GM18867 (cell line): ENCODE measurements around the gene ZBTB43.
"Not testable (repeated sequence)": the region's sequence is repeated elsewhere in the genome, so short reads cannot be mapped to it uniquely, and the experiment has no call there.

ENCODE experiments used
- ATAC-seq: cut with Tn5 transposase; IDR thresholded peaks from one replicate; pipeline ENCODE4 v1.9.1; 2021; ENCODE audit warnings: mild to moderate bottlenecking, moderate library complexity; ENCODE audit not compliant: unreplicated experiment

Gene ZBTB43

DNA sequence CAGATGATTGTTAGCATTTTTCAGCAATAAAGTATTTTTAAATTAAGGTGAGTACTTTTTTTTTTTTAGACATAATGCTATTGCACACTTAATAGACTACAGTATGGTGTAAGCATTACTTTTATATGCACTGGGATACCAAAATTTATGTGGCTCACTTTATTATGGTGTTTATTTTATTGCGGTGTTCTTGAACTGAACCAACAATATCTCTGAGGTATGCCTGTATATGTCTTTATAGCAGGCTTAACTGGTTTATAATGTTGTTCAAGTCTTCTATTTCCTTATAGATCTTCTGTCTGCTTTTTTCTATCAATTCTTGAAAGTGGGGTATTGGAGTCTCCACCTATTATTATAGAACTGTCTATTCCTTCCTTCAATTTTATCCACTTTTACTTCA is 18.0 kb downstream of the ZBTB43 start:
- no peak for ATAC-seq

DNA sequence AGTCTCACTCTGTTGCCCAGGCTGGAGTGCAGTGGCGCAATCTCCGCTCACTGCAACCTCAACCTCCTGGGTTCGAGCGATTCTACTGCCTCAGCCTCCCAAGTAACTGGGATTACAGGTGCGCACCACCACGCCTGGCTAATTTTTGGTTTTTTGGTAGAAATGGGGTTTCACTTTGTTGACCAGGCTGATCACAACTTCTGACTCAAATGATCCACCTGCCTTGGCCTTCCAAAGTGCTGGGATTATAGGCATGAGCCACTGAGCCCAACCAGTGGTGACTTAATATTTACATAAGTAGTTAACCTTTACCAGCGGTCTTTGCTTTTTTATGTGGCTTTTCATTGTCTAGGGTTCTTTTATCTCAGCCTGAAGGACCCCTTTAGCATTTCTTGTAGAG is 19.2 kb downstream of the ZBTB43 start:
- ATAC-seq = not testable (repeated sequence)

- no peak for ATAC-seq
Measured at GRCh38 chr9:126827227-126827626, 22.4 kb downstream of the ZBTB43 start.

GRCh38 chr9:126829035-126829434 is 24.2 kb downstream of the ZBTB43 start:
- ATAC-seq = no peak

DNA sequence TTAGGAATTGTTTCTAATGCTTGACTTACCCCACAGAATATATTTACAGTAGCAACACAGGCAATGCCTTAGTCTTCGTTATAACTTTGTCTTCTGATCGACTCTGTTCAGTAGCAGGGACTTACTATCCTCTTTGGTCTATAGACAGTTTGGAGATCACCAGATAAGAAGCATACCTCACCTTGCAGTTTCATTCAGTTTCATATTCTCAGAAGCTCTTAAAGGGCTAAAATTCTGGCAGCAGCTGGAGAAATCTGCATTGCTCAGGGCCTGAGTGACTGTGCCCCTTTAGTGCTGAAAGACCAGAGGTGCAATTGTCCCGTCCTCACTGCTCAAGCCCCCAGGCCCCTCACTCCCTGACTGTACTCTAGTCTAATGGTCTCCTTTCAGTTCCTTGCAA is 26.0 kb downstream of the ZBTB43 start:
- no peak for ATAC-seq

DNA sequence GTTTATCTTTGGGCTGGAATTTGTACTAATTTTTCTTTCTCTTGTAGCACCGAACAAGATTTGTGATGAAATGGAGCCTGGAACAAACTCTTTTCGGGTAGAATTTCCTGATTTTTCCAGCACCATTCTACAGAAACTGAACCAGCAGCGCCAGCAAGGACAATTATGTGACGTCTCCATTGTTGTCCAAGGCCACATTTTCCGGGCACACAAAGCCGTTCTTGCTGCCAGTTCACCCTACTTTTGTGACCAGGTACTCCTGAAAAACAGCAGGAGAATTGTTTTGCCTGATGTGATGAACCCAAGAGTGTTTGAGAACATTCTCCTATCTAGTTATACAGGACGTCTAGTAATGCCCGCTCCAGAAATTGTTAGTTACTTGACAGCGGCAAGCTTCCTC is 27.6 kb downstream of the ZBTB43 start:
- ATAC-seq = no peak

- no peak for ATAC-seq
Measured at GRCh38 chr9:126833020-126833419, 28.2 kb downstream of the ZBTB43 start.

DNA sequence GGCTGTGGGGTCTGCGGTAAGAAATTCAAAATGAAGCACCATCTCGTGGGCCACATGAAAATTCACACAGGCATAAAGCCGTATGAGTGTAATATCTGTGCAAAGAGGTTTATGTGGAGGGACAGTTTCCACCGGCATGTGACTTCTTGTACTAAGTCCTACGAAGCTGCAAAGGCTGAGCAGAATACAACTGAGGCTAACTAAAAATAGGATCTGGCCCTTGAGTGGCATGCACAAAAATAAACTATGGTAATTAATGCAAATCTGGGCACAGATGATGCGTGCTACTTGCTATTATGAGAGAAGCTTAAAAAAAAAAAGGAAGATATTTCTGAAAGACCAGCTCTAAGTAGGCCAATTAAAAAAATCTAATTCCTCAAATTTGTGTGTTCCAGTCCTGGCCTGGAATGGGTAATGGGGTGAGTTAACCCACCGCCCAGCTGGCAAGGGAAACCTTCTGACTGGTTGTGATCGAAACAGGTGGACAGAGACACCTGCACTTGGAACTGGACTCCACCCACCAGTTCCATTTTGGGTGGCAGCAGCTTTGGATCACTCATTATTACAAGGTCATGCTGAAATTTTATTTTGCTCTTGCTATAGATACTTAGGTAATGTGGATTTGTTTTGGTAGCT is 29.0 kb downstream of the ZBTB43 start:
- ATAC-seq = no peak

DNA sequence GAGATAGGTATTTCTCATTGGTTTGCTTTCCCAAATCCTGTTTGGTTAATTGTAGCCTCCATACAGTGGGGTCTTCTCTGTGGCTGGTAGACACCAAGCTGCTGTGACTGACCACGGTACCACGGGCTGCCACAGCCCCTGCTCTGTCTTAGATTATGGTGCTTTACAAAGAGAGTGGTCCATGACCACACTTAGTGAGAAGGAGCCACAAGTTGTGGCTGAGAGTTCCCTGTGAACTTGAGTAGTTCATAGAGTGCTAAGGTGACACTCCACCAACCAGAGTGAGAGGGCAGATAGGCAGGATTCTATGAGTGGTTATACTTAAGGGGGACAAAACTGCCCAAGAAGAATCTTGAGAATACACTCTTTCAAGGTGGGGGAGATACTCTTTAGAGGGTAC is 29.8 kb downstream of the ZBTB43 start:
- ATAC-seq = no peak

- no peak for ATAC-seq
Measured at GRCh38 chr9:126836216-126836615, 31.4 kb downstream of the ZBTB43 start.

- ATAC-seq = peak; percentile 19
Measured at GRCh38 chr9:126838055-126838811, 33.4 kb downstream of the ZBTB43 start.

GRCh38 chr9:126838895-126839294 is 34.1 kb downstream of the ZBTB43 start:
- ATAC-seq = peak; percentile 42

DNA sequence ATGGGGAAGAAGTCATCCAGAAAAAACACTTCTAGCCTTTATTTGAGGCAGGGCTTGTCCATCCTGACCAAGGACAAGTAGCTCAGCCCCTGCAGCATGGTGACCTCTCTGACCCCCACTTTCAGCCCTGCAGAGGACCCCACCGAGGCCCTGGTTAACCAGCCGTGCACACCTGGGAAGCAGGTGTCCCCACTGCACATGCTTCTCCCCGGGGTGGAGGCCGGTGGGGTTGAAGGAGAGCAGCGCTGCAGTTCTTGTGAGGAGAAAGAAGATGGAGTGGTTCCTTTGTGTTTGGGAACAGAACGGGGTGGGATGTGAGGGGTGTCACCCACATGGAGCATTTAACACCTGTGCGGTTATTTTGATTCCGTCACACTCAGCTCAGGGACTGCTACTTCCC is 34.5 kb downstream of the ZBTB43 start:
- peak; percentile 13 for ATAC-seq

GRCh38 chr9:126842220-126842842 is 37.5 kb downstream of the ZBTB43 start:
- no peak for ATAC-seq

DNA sequence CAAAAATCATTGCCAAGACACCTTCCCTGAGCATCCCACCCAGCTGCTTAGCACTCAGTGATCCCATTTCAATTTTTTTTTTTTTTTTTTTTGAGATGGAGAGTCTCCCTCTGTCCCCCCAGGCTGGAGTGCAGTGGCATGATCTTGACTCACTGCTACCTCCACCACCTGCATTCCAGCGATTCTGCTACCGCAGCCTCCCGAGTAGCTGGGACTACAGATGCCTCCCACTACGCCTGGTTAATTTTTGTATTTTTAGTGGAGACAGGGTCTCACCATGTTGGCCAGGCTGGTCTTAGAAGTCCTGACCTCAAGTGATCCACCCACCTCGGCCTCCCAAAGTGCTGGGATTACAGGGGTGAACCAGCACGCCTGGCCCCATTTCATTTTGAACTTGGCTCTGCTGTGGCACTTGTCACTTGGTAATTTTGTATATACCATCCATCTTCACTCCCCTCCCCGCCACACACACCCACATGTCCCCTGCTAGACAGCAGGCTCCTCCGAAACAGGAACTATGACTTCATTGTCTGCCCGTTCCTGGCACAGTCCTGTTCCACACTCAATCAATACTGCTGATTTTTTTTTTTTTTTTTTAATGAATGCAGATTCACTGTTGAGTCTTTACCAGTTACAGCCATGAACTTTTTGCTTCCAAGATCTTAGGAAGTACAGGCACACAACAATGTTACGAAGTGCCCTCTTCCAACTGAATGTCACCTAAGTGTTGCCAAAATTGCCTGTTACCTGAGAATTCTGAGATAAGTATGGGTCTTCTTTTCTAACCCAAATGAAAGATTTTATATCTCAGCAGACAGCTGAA is 38.3 kb downstream of the ZBTB43 start:
- no peak for ATAC-seq

GRCh38 chr9:126844085-126844484 is 39.2 kb downstream of the ZBTB43 start:
- ATAC-seq = no peak

DNA sequence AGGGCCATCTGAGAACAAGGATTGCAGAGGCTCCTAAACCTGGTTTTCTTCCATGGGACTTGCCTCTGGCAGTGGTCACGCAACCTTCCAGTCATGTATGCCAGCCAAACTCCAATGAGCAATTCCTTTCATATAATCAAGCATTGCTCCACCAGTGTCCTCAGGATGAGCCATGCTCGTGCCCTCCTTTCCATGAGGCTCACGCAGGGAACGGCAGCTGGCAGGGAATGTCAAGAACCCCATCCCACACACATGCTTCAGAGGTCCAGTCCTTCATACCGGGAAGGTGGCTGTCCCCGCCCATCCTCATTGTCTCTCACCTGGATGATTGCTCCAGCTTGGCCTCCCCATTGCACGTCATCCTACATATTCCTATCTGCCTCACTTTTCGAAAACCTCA is 42.2 kb downstream of the ZBTB43 start:
- ATAC-seq = no peak

DNA sequence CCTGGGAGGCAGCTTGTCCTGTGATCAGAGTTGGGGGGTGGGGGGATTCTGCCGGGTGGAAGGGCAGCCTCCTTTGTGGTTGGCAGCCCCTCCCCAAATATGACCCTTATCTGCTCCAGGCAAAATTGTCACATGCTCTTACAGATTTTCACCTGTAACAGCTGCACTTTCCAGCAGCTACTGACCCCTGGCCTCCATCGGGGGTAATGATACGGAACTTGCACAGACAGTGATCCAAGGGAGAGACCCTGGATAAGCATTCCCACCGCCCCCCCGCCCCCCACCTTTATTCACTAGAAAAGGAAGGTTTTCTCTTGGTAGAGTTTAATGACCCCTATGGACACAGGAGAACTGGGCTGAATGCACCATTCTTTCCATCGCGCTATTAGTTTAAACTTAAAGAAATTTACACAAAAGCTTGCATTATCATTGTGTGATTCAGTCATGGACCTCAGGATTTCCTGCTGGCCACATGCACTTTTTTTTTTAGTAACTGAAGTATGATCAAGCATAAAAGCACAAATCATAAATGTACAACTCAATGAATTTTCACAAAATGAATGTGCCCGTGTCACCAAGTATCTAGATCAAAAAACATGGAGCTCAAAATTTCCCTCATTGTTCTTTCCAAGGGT is 44.9 kb downstream of the ZBTB43 start:
- no peak for ATAC-seq

DNA sequence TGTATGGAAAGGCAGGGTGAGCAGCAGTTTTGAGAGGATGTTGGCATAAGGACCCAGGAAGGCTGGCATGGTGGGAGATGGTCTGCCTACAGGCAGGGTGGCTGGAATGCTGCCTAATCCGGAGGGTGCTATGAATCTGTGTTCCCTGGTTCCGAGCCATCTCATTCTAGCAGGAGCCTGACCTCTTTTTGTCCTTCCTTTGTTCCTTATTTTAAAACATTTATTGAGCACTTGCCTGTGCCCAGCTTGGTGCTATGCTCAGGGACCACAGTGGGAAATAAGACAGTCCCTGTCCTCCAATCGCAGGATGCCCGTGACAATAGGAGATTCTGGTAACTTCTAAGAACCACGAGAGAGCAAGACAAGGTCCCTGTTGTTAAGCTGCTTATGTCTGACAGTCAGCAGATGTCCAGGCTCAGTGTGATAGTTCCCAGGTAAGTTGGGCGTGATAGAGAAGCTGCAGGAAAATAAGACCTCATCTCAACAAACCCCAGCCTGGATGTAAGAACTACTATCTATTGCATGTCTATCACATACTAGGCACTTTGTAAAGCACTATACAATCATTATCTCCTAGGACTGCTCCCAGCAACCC is 46.5 kb downstream of the ZBTB43 start:
- ATAC-seq = no peak

GRCh38 chr9:126852086-126852688 is 47.3 kb downstream of the ZBTB43 start:
- ATAC-seq = no peak
